K562 (cell line): Measurements from ENCODE around the gene LHPP. TPM values are rescaled to one million over a fixed set of nuclear protein-coding genes. Genes with fewer than 3 reads are reported as not detected.
A peak's percentile ranks its signal among the peaks of the same experiment; 100 is the strongest.

Source experiments
- ATAC-seq: fragments of 200-7000 bp; cut with Tn5 transposase; 3 replicates; pipeline ENCODE4 v1.9.1; 2020; ENCODE audit warnings: moderate library complexity
- BruUV-seq: library from RNA; stranded (reverse); fragments of 400-500 nt; replicated peaks from 2 replicates; lab custom pipeline; 2021; lab: Mats Ljungman, UMichigan
- CTCF ChIA-PET: fragments of 300-600 bp; formaldehyde crosslinking; extraction: SDS; loops from one replicate; lab custom pipeline; 2021; ENCODE audit warnings: low intra/inter-chr PET ratio; lab: Yijun Ruan, JAX
- POLR2A ChIA-PET: fragments of 300-600, 350-650 bp; sonication (Branson Sonifier 250); formaldehyde crosslinking; extraction: SDS; loops from one replicate; lab custom pipeline; 2021; ENCODE audit warnings: antibody characterized with exemption, inconsistent platforms; lab: Yijun Ruan, JAX
- DNase-seq, 4 experiments: peaks; one replicate each; pipeline versions ENCODE4 v3.0.0 to v3.0.0-alpha.2; 2011 to 2018; ENCODE audit warnings: low spot score in 3 of 4, mixed read lengths in 3 of 4; ENCODE audit errors: extremely low read depth in 1 of 4
- FAIRE-seq: peaks from 2 replicates; lab custom pipeline; 2011; peaks lifted over from hg19 to GRCh38; lab: Jason Lieb, UNC
- H2AFZ ChIP-seq: 2 replicates; pipeline ENCODE4 v1.6.0; 2011; ENCODE audit warnings: low read depth, low read length, control low read depth, inconsistent platforms
- H3K27ac ChIP-seq: fragments of 200-600 bp; 3 replicates; pipeline ENCODE4 v1.8.0; 2011; ENCODE audit warnings: low read depth, mild to moderate bottlenecking, control low read depth, inconsistent platforms, low read length, moderate library complexity, mixed read lengths; ENCODE audit errors: extremely low read depth
- H3K27me3 ChIP-seq, 2 experiments: fragments of 300-600 bp in 1 of 2; 2 replicates in 1 of 2; 3 replicates in 1 of 2; pipeline versions ENCODE4 v1.6.0 to v1.8.0; 2011; ENCODE audit warnings: inconsistent platforms in 2 of 2, low read length in 2 of 2, mild to moderate bottlenecking in 1 of 2, mixed read lengths in 1 of 2, moderate library complexity in 1 of 2; ENCODE audit not compliant: control insufficient read depth in 2 of 2, insufficient read depth in 2 of 2
- H3K36me3 ChIP-seq: fragments of 300-600 bp; 3 replicates; pipeline ENCODE4 v1.8.0; 2011; ENCODE audit warnings: mild to moderate bottlenecking, low read length, inconsistent platforms; ENCODE audit not compliant: control insufficient read depth, insufficient read depth
- H3K4me1 ChIP-seq, 2 experiments: fragments of 200-600 bp in 1 of 2; replicated peaks in 1 of 2; 2 replicates in 1 of 2; 3 replicates in 1 of 2; pipeline versions ENCODE4 v1.5.1 to v1.8.0; 2011; ENCODE audit warnings: inconsistent platforms in 2 of 2, low read length in 2 of 2, mild to moderate bottlenecking in 1 of 2, mixed read lengths in 1 of 2, moderate library complexity in 1 of 2; ENCODE audit not compliant: control insufficient read depth in 2 of 2, insufficient read depth in 2 of 2
- H3K4me2 ChIP-seq: 2 replicates; pipeline ENCODE4 v1.6.1; 2011; ENCODE audit warnings: low read length, control low read depth, inconsistent platforms, mixed read lengths; ENCODE audit not compliant: insufficient read depth
- H3K4me3 ChIP-seq: fragments of 200-600 bp; sonication (generic), shearing (Covaris generic); 2 replicates; pipeline ENCODE4 v1.5.1; 2016; ENCODE audit warnings: control low read depth, inconsistent platforms
- H3K79me2 ChIP-seq: fragments of 200-600 bp; 3 replicates; pipeline ENCODE4 v1.8.0; 2011; ENCODE audit warnings: low read length, inconsistent platforms; ENCODE audit not compliant: control insufficient read depth, insufficient read depth
- H3K9ac ChIP-seq, 2 experiments: 2 replicates each; pipeline versions ENCODE4 v1.6.0 to v1.6.1; 2011; ENCODE audit warnings: low read depth in 2 of 2, low read length in 2 of 2, control low read depth in 1 of 2, inconsistent platforms in 1 of 2, mild to moderate bottlenecking in 1 of 2, mixed read lengths in 1 of 2; ENCODE audit not compliant: insufficient read depth in 1 of 2
- H3K9me1 ChIP-seq: one replicate; pipeline ENCODE4 v1.6.0; 2011; ENCODE audit warnings: inconsistent platforms, mild to moderate bottlenecking, low read length, moderate library complexity; ENCODE audit not compliant: control insufficient read depth, insufficient read depth
- H3K9me3 ChIP-seq: replicated peaks from 2 replicates; pipeline ENCODE4 v1.5.1; 2011; ENCODE audit warnings: low read depth, low read length, inconsistent platforms; ENCODE audit not compliant: control insufficient read depth, insufficient read depth
- H4K20me1 ChIP-seq: replicated peaks from 2 replicates; pipeline ENCODE4 v1.6.1; 2011; ENCODE audit warnings: low read length, inconsistent platforms, mixed read lengths; ENCODE audit not compliant: control insufficient read depth, insufficient read depth
- BACH1 ChIP-seq: fragments of 200-800 bp; sonication (Bioruptor generic); IDR thresholded peaks from 2 replicates; pipeline ENCODE4 v1.6.1; 2016; ENCODE audit warnings: missing genetic modification characterization, missing compliant biosample characterization
- C11orf30 ChIP-seq: fragments of 450-650 bp; IDR thresholded peaks from 2 replicates; pipeline ENCODE4 v1.6.1; 2016; ENCODE audit warnings: low read depth, mild to moderate bottlenecking
- CAMTA2 ChIP-seq: fragments of 250-450 bp; sonication (Bioruptor Pico); conservative IDR thresholded peaks from 2 replicates; pipeline ENCODE4 v1.5.1; 2022
- CHCHD3 ChIP-seq: fragments of 250-450 bp; sonication (Bioruptor Pico); IDR thresholded peaks from 2 replicates; pipeline ENCODE4 v2.1.2; 2022; ENCODE audit warnings: mild to moderate bottlenecking
- CSDE1 ChIP-seq, 2 experiments: fragments of 450-650 bp; IDR thresholded peaks; 2 replicates each; pipeline ENCODE4 v1.6.1; 2016; ENCODE audit warnings: mild to moderate bottlenecking in 1 of 2
- EGR1 ChIP-seq: fragments of 450-650 bp; conservative IDR thresholded peaks from 2 replicates; pipeline ENCODE4 v1.6.1; 2017; ENCODE audit warnings: mild to moderate bottlenecking
- EP400 ChIP-seq: fragments of 450-650 bp; IDR thresholded peaks from 2 replicates; pipeline ENCODE4 v1.6.1; 2017; ENCODE audit warnings: antibody characterized with exemption, mild to moderate bottlenecking, moderate library complexity
- FIP1L1 ChIP-seq: fragments of 200-400 bp; formaldehyde crosslinking; IDR thresholded peaks from 2 replicates; pipeline ENCODE4 v1.6.1; 2018; ENCODE audit warnings: mild to moderate bottlenecking, low read depth, low read length; ENCODE audit not compliant: poor library complexity, severe bottlenecking
- HDAC3 ChIP-seq: fragments of 450-650 bp; IDR thresholded peaks from 2 replicates; pipeline ENCODE4 v1.6.1; 2018; ENCODE audit warnings: borderline replicate concordance, mild to moderate bottlenecking, moderate library complexity; ENCODE audit not compliant: partially characterized antibody
- IRF2 ChIP-seq: sonication (generic); formaldehyde crosslinking; IDR thresholded peaks from 2 replicates; pipeline ENCODE4 v1.8.1; 2022; ENCODE audit warnings: mild to moderate bottlenecking, missing genetic modification reagents
- JUNB ChIP-seq: fragments of 450-650 bp; formaldehyde crosslinking; conservative IDR thresholded peaks from 2 replicates; pipeline ENCODE4 v1.4.0; 2020; ENCODE audit warnings: mild to moderate bottlenecking
- MAFK ChIP-seq: IDR thresholded peaks from 2 replicates; pipeline ENCODE4 v1.6.1; 2011; ENCODE audit warnings: low read length, improper control_type of control experiment
- MAZ ChIP-seq, 2 experiments: fragments of 450-650 bp in 1 of 2; sonication (generic) in 1 of 2; formaldehyde crosslinking; IDR thresholded peaks in 1 of 2; conservative IDR thresholded peaks in 1 of 2; 2 replicates each; pipeline versions ENCODE4 v1.4.0 to v1.5.0; 2020; ENCODE audit warnings: mild to moderate bottlenecking in 1 of 2, missing genetic modification reagents in 1 of 2
- MCM5 ChIP-seq: fragments of 450-650 bp; IDR thresholded peaks from 2 replicates; pipeline ENCODE4 v1.6.1; 2016; ENCODE audit warnings: low read depth
- PHB ChIP-seq: fragments of 250-450 bp; sonication (Bioruptor Pico); IDR thresholded peaks from 2 replicates; pipeline ENCODE4 v1.5.0; 2021
- PML ChIP-seq: IDR thresholded peaks from 2 replicates; pipeline ENCODE4 v1.6.1; 2012; ENCODE audit warnings: low read length, inconsistent platforms
- POLR3A ChIP-seq: IDR thresholded peaks from 2 replicates; pipeline ENCODE4 v1.6.1; 2011; ENCODE audit warnings: borderline replicate concordance, mild to moderate bottlenecking, moderate library complexity; ENCODE audit not compliant: insufficient read length, insufficient read depth; ENCODE audit errors: extremely low read depth
- ZFX ChIP-seq: sonication (generic); formaldehyde crosslinking; IDR thresholded peaks from 2 replicates; pipeline ENCODE4 v1.8.0; 2022; ENCODE audit warnings: mild to moderate bottlenecking, missing genetic modification reagents, moderate library complexity
- ZNF253 ChIP-seq: fragments of 250-450 bp; sonication (Bioruptor Pico); conservative IDR thresholded peaks from 2 replicates; pipeline ENCODE4 v1.6.1; 2021; ENCODE audit warnings: mild to moderate bottlenecking
- ZNF384 ChIP-seq: IDR thresholded peaks from 2 replicates; pipeline ENCODE4 v1.6.1; 2012; ENCODE audit warnings: low read depth, low read length, improper control_type of control experiment
- ZNF583 ChIP-seq: fragments of 250-450 bp; sonication (Bioruptor Pico); IDR thresholded peaks from 2 replicates; pipeline ENCODE4 v1.4.0; 2020
- WGBS: fragments of 100-300 bp; shearing (Covaris generic); methylation state at CpG from one replicate; pipeline ENCODE4 v1.1.6; 2016; ENCODE audit warnings: low coverage, mixed read lengths; ENCODE audit not compliant: insufficient coverage; ENCODE audit errors: missing lambda C conversion rate; 5-methylcytosine and 5-hydroxymethylcytosine counted together
- in situ Hi-C: fragments of 300-500 bp; cut with MboI; formaldehyde crosslinking; loops from 4 replicates; pipeline ENCODE4 v1.15.0; 2018; ENCODE audit warnings: inconsistent platforms, mixed read lengths
- intact Hi-C: fragments of 100-400 bp; cut with micrococcal nuclease; formaldehyde crosslinking; loops from 2 replicates; pipeline ENCODE4 v1.14.2; 2022
- polyA plus RNA-seq, 8 experiments: library from polyadenylated mRNA; depleted of rRNA in 4 of 8; stranded (reverse) in 5 of 8; unstranded in 3 of 8; fragments of >200 nt; fragmentation: Nextera tagmentation in 2 of 8; fragmentation: Illumina TruSeq in 1 of 8; extraction: Ambion mirVana in 2 of 8; extraction: Trizol in 1 of 8; gene quantifications; 2 replicates each; pipeline versions ENCODE4 v1.2.1 to v1.2.3, GENCODE V29; 2011 to 2014; ENCODE audit warnings: inconsistent platforms in 1 of 8, missing spikeins in 1 of 8
- total RNA-seq, 7 experiments: library from RNA; depleted of rRNA in 6 of 7; stranded (reverse); fragments of >200 nt in 6 of 7; fragmentation: Illumina TruSeq in 2 of 7; extraction: Trizol in 2 of 7; gene quantifications; 2 replicates each; pipeline versions ENCODE4 v1.2.1 to v1.2.3, GENCODE V29; 2011 to 2021; ENCODE audit warnings: low replicate concordance in 1 of 7
- TF ChIP-seq, protein P1 (sequence below): sonication (generic); formaldehyde crosslinking; IDR thresholded peaks from 2 replicates; pipeline ENCODE4 v1.8.1; 2022; ENCODE audit warnings: missing genetic modification reagents
- TF ChIP-seq, protein P2 (sequence below), 2 experiments: fragments of 450-650 bp in 1 of 2; sonication (generic) in 1 of 2; formaldehyde crosslinking in 1 of 2; IDR thresholded peaks in 1 of 2; conservative IDR thresholded peaks in 1 of 2; 2 replicates each; pipeline versions ENCODE4 v1.6.1 to v1.8.1; 2016 to 2023; ENCODE audit warnings: mild to moderate bottlenecking in 2 of 2, moderate library complexity in 2 of 2, inconsistent platforms in 1 of 2, missing genetic modification reagents in 1 of 2

Gene LHPP
- total and polyA plus RNA-seq, 9 of the 15 experiments (the other 6 are each of a cell fraction or from before 2014, with no cell fraction given) = 0.34 to 7.4 (median 3.0) TPM

DNA sequence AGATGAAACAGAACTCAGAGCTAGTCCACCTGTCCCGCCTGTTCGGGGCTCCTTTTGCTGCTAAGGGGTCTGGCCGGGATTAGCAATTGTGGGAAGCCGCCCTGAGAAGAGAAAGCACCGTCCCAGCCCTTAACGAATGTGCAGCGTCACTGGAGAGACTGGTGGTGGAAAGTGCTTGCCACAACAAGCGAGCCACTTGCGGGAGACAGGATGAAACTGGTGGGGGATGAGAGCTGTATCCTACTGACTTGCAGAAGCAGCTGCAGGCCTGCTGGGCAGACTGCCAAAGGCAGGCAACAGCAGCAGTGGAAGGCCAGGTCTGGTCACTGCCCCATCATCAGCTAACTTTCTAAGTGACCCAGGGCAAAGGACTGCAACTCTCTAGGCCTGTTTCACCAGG is 187.1 kb downstream of the LHPP start:
- ATAC-seq = peak; percentile 87
- in situ Hi-C loops (no loop called here), intact Hi-C loops (loop anchor here (2.0 to 5.0 kb wide), 2 partner anchors 22 to 94 kb away; partner anchors contain the start of gene FAM53B)
- BruUV-seq = no TSS peak
- H3K4me2 ChIP-seq = peak overlapping the region; percentile 59
- H3K36me3 ChIP-seq = peaks cover 9% of the 10 kb centered on the region; the same call in 1 of the 3 replicates
- no peaks in the 10 kb centered on the region for H4K20me1 ChIP-seq
- peak; percentile 95 for FAIRE-seq
- 15% methylated on average over 9 of the region's 9 CpGs for WGBS
- CTCF ChIA-PET = no interaction called here
- no peaks in the 10 kb centered on the region; the same call in 1 of the 2 replicates for H3K9me3 ChIP-seq
- no peak overlapping the region for H3K4me3 ChIP-seq
- H3K9me1 ChIP-seq = no peaks in the 10 kb centered on the region
- peak; percentile 60 to 85 (median 72) for DNase-seq
- peak overlapping the region; percentile 82 for H3K27ac ChIP-seq
- 0 out of 2 replicates have a peak overlapping the region, but pooled peaks have one; percentile 39 for H2AFZ ChIP-seq
- H3K79me2 ChIP-seq = peaks cover 18% of the 10 kb centered on the region
- H3K9ac ChIP-seq = peak overlapping the region; percentile 56 to 79
- H3K4me1 ChIP-seq = peaks cover 35 to 54% of the 10 kb centered on the region in 2 experiments
- POLR2A ChIA-PET = interaction anchor here (1.0 to 1.1 kb wide), 3 partner anchors 13 to 67 kb away, joined by 3 read pairs; no protein-coding TSS in a partner anchor
- H3K27me3 ChIP-seq = no peaks in the 10 kb centered on the region
- TF ChIP-seq ZFX (no peak), HDAC3 (no peak), EP400 (no peak), MAZ (CRISPR knock-in tag; conservative IDR thresholded peaks at IDR 0.05 in 1 of 2, IDR thresholded peaks at IDR 0.05 in 1 of 2) (no peak), BACH1 (tag) (0 out of 2 replicates have a peak, but pooled peaks have one; percentile 27), ZNF253 (no peak), C11orf30 (peak; percentile 90), CSDE1 (IDR thresholded peaks at IDR 0.05) (no peak), ZNF583 (no peak), CAMTA2 (CRISPR knock-in tag) (no peak), PHB (CRISPR knock-in tag) (no peak), FIP1L1 (no peak), CHCHD3 (CRISPR knock-in tag) (no peak), POLR3A (no peak), IRF2 (CRISPR knock-in tag) (no peak), MCM5 (no peak), EGR1 (no peak), MAFK (peak; percentile 47; the same call in 1 of the 2 replicates), ZNF384 (no peak), JUNB (CRISPR knock-in tag) (no peak), PML (no peak)
- TF ChIP-seq, protein P1, sequence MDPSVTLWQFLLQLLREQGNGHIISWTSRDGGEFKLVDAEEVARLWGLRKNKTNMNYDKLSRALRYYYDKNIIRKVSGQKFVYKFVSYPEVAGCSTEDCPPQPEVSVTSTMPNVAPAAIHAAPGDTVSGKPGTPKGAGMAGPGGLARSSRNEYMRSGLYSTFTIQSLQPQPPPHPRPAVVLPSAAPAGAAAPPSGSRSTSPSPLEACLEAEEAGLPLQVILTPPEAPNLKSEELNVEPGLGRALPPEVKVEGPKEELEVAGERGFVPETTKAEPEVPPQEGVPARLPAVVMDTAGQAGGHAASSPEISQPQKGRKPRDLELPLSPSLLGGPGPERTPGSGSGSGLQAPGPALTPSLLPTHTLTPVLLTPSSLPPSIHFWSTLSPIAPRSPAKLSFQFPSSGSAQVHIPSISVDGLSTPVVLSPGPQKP (CRISPR knock-in tag) = no peak
- TF ChIP-seq, protein P2, sequence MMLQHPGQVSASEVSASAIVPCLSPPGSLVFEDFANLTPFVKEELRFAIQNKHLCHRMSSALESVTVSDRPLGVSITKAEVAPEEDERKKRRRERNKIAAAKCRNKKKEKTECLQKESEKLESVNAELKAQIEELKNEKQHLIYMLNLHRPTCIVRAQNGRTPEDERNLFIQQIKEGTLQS (IDR thresholded peaks at IDR 0.05) = no peak
- TF ChIP-seq, protein P2 (CRISPR knock-in tag; conservative IDR thresholded peaks at IDR 0.05) = no peak
